ENCODE data around the gene KRTAP4-16. TPM values are rescaled to one million over a fixed set of nuclear protein-coding genes. Genes with fewer than 3 reads are reported as not detected.

KRTAP4-16 gene
- total RNA-seq, 1 donor from 2014 or later, result not detected

Other genes with a start within 250 kb of the KRTAP4-16 start
- not detected in 2 replicates for gene KRT12, start 235.0 kb downstream of the KRTAP4-16 start, total RNA-seq
- gene KRT20, start 217.0 kb downstream of the KRTAP4-16 start, total RNA-seq, result not detected in 2 replicates
- gene KRT23, start 164.6 kb downstream of the KRTAP4-16 start, total RNA-seq, result not detected in 2 replicates
- gene KRT39, start 135.3 kb downstream of the KRTAP4-16 start, total RNA-seq, result not detected in 2 replicates
- gene KRT40, start 117.9 kb downstream of the KRTAP4-16 start, total RNA-seq, result not detected in 2 replicates
- gene KRTAP3-3, start 108.0 kb downstream of the KRTAP4-16 start, total RNA-seq, result not detected in 2 replicates
- not detected in 2 replicates for gene KRTAP3-2, start 102.3 kb downstream of the KRTAP4-16 start, total RNA-seq
- gene KRTAP3-1, start 93.1 kb downstream of the KRTAP4-16 start, total RNA-seq, result not detected in 2 replicates
- 0.29 and 0.82 TPM in 2 replicates for gene KRTAP1-5, start 75.0 kb downstream of the KRTAP4-16 start, total RNA-seq
- gene KRTAP1-4, start 72.0 kb downstream of the KRTAP4-16 start, total RNA-seq, result not detected in 2 replicates
- not detected in 2 replicates for gene KRTAP1-3, start 67.3 kb downstream of the KRTAP4-16 start, total RNA-seq
- gene KRTAP1-1, start 60.8 kb downstream of the KRTAP4-16 start, total RNA-seq, result not detected in 2 replicates
- not detected in 2 replicates for gene KRTAP2-1, start 54.9 kb downstream of the KRTAP4-16 start, total RNA-seq
- gene KRTAP2-2, start 47.0 kb downstream of the KRTAP4-16 start, total RNA-seq, result not detected in 2 replicates
- 1.8 and 5.4 TPM in 2 replicates for gene KRTAP2-3, start 42.1 kb downstream of the KRTAP4-16 start, total RNA-seq
- not detected in 2 replicates for gene KRTAP2-4, start 36.3 kb downstream of the KRTAP4-16 start, total RNA-seq
- gene KRTAP4-7, start 18.1 kb downstream of the KRTAP4-16 start, total RNA-seq, result not detected in 2 replicates
- gene KRTAP4-8, start 4.1 kb downstream of the KRTAP4-16 start, total RNA-seq, result not detected in 2 replicates
- gene KRTAP4-9, start 3.2 kb upstream of the KRTAP4-16 start, total RNA-seq, result not detected in 2 replicates
- gene KRTAP4-11, start 16.2 kb upstream of the KRTAP4-16 start, total RNA-seq, result not detected in 2 replicates
- not detected in 2 replicates for gene KRTAP4-12, start 22.0 kb upstream of the KRTAP4-16 start, total RNA-seq
- not detected in 2 replicates for gene KRTAP4-6, start 38.3 kb upstream of the KRTAP4-16 start, total RNA-seq
- not detected in 2 replicates for gene KRTAP4-5, start 47.6 kb upstream of the KRTAP4-16 start, total RNA-seq
- gene KRTAP4-4, start 58.5 kb upstream of the KRTAP4-16 start, total RNA-seq, result not detected in 2 replicates
- gene KRTAP4-3, start 66.0 kb upstream of the KRTAP4-16 start, total RNA-seq, result not detected in 2 replicates
- not detected in 2 replicates for gene KRTAP4-2, start 76.0 kb upstream of the KRTAP4-16 start, total RNA-seq
- gene KRTAP4-1, start 82.7 kb upstream of the KRTAP4-16 start, total RNA-seq, result not detected in 2 replicates
- gene KRTAP9-1, start 87.7 kb upstream of the KRTAP4-16 start, total RNA-seq, result not detected in 2 replicates
- gene KRTAP9-2, start 124.4 kb upstream of the KRTAP4-16 start, total RNA-seq, result not detected in 2 replicates
- gene KRTAP9-3, start 130.2 kb upstream of the KRTAP4-16 start, total RNA-seq, result not detected in 2 replicates
- gene KRTAP9-8, start 135.8 kb upstream of the KRTAP4-16 start, total RNA-seq, result not detected in 2 replicates
- not detected in 2 replicates for gene KRTAP9-4, start 147.5 kb upstream of the KRTAP4-16 start, total RNA-seq
- gene KRTAP9-9, start 153.2 kb upstream of the KRTAP4-16 start, total RNA-seq, result not detected in 2 replicates
- gene KRTAP9-6, start 163.2 kb upstream of the KRTAP4-16 start, total RNA-seq, result not detected in 2 replicates
- not detected in 2 replicates for gene KRTAP9-7, start 173.5 kb upstream of the KRTAP4-16 start, total RNA-seq
- gene KRTAP29-1, start 200.6 kb upstream of the KRTAP4-16 start, total RNA-seq, result not detected in 2 replicates
- gene KRTAP16-1, start 207.1 kb upstream of the KRTAP4-16 start, total RNA-seq, result not detected in 2 replicates
- gene KRTAP17-1, start 213.5 kb upstream of the KRTAP4-16 start, total RNA-seq, result not detected in 2 replicates
- gene KRT33A, start 248.6 kb upstream of the KRTAP4-16 start, total RNA-seq, result not detected in 2 replicates

Measured in glomerular endothelial cell (primary cell).